ENCODE measurements around the gene KCNQ1.
A peak's percentile ranks its signal among the peaks of the same experiment; 100 is the strongest.

Gene KCNQ1

DNA sequence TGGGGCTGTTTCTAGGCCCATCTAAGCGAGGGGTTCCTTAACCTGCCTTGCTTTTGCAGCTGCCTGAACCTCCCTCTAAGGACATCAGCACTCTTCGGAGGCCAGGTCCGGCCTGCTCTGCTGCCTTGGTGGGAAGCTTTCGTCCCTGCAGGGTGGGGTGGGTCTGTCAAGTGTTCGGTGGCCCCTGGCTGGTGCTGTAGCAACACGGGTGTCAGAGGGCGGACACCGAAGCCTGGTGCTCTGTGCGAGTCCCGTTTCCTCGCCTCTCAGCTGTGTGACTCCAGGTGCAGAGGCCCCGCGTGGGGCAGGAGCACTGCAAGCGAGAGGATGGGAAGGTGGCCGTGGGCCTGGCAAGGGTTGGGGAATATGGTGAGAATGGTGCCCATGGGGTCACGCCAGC lies 376.2 kb downstream of the KCNQ1 start:
- TF ChIP-seq, protein P1, sequence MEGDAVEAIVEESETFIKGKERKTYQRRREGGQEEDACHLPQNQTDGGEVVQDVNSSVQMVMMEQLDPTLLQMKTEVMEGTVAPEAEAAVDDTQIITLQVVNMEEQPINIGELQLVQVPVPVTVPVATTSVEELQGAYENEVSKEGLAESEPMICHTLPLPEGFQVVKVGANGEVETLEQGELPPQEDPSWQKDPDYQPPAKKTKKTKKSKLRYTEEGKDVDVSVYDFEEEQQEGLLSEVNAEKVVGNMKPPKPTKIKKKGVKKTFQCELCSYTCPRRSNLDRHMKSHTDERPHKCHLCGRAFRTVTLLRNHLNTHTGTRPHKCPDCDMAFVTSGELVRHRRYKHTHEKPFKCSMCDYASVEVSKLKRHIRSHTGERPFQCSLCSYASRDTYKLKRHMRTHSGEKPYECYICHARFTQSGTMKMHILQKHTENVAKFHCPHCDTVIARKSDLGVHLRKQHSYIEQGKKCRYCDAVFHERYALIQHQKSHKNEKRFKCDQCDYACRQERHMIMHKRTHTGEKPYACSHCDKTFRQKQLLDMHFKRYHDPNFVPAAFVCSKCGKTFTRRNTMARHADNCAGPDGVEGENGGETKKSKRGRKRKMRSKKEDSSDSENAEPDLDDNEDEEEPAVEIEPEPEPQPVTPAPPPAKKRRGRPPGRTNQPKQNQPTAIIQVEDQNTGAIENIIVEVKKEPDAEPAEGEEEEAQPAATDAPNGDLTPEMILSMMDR (IDR thresholded peaks at IDR 0.05; ENCODE audit: low read depth, low read length): no peak
- H3K4me3 ChIP-seq (ENCODE audit: low read depth, low read length): no peak overlapping the region

DNA sequence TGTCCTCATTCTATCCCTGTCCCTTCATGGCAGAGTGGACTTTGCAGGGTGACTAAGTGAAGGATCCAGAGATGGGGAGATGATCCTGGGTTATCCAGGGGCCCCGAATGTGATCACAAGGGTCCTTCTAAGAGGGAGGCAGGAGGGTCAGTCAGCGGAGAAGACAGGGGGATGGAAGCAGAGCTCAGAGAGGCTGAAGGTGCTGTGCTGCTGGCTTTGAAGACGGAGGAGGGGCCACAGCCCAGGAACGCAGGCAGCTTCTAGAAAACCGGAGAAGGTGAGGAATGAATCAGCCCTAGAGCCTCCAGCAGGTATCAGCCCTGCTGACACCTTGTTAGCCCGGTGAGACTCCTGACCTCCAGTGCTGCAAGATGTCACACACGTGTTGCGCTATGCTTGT lies 377.1 kb downstream of the KCNQ1 start:
- no peak overlapping the region for H3K4me3 ChIP-seq (ENCODE audit: low read depth, low read length)
- TF ChIP-seq, protein P1 (IDR thresholded peaks at IDR 0.05; ENCODE audit: low read depth, low read length): no peak

DNA sequence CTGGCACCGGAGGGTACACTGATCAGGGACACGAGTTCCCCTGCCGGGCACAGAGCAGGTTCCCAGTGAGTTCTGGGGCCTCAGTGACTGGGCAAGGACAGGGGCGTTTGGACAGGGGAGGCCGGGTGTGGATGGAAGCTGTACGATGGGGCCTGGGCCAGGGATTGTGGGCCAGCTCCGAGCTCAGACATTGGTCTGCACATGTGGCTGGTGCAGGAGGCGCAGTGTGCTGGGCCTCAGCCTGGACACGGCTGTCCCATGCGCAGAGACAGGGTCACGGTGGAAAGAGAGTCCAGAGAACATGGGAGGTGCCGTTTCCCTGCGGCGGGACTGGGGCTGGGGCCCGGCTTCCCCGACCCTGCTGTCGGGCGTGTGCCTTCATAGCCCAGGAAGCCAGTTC lies 380.0 kb downstream of the KCNQ1 start:
- no peak overlapping the region for H3K4me3 ChIP-seq (ENCODE audit: low read depth, low read length)

DNA sequence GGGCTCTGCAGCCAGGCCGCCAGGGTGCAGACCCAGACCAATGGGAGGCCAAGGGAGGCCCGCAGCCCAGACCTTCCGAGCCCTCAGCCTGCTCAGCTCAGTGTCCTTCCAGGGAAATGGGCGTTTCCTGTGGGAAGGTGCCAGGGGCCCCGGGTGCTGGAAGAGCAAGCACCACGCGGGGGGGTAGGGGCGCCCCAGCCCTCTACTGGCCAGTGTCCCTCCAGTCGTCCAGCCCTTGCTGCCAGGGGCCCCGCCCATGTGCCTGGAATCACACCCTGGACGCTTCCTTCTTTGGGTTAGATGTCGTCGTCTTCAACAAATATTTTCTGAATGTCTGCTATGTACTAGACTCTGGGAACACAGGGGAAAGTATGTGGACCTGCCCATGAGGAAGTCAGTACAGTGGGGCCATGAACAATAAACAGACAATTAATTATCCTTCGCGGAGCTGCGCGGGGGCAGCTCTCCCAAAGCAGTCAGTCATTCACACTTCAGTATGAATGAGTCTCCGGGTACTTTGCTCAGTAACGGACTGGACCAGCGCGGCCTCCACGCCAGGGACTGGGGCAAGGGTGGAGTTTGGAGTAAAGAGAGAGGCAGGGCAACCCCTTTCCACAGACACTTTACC lies 380.6 kb downstream of the KCNQ1 start:
- TF ChIP-seq, protein P1 (IDR thresholded peaks at IDR 0.05; ENCODE audit: low read depth, low read length): 0 out of 2 replicates have a peak, but pooled peaks have one; percentile 17
- no peak overlapping the region for H3K4me3 ChIP-seq (ENCODE audit: low read depth, low read length)

More for the DNA sequence above, 380.0 kb downstream of the KCNQ1 start:
- TF ChIP-seq, protein P1 (IDR thresholded peaks at IDR 0.05; ENCODE audit: low read depth, low read length): no peak

DNA sequence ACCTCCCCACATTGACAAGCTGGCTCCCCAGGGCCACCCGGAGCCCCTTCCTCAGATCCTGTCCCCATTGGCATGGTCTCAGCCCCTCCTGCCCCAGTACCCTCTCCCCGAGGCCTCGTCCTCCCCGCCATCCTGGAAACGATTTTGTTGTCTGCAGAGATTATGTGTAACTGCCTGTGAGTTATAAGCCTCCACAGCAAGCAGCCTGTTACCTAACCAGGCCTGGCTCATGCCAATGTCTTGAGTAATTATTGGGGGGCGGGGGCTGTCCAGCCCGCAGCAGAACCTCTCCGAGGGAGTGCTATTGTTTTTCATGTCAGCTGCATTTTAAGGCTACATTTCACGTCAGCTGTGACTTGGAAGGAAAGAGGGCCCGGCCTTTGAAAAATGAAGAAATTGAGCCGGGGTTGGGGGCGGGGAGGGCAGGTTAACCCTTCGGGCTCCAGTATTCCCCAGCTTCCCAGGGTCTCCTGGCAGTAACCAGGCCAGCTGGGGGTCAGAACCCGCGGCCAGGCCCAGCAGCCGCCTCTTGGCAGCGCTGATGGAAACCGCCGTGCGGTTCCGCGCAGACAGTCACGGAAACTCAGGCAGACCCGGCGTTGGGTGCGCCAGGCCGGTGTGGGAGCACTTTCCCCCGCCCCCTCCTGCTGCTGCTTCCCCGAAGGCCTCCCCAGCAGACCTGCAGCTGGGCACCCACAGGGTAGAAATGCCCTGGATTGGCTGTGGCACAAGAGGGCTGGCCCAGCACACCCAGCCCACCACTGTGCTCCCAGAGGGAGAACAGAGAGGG lies 381.3 kb downstream of the KCNQ1 start:
- TF ChIP-seq, protein P1 (IDR thresholded peaks at IDR 0.05; ENCODE audit: low read depth, low read length): no peak
- peak overlapping the region; percentile 16; the same call in 1 of the 2 replicates for H3K4me3 ChIP-seq (ENCODE audit: low read depth, low read length)

DNA sequence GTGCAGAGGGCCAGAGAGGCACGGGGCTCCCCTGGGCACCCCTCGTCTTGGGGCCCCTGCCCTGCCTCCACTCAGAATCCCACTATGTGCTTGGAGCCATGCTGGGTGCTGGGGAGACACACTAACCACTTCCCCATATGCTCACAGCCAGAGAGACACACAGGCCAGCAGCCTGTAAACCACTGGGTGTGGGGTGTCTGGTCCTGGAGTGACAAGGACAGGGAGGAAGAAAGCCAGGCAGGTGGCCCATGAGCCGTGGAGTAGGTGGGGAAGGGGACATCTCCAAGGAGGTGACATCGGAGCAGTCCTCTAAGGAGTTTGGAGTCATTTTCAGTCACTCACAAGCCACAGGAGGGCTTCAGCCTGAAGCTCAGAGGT lies 381.9 kb downstream of the KCNQ1 start:
- TF ChIP-seq, protein P1 (IDR thresholded peaks at IDR 0.05; ENCODE audit: low read depth, low read length): no peak
- H3K4me3 ChIP-seq (ENCODE audit: low read depth, low read length): no peak overlapping the region

DNA sequence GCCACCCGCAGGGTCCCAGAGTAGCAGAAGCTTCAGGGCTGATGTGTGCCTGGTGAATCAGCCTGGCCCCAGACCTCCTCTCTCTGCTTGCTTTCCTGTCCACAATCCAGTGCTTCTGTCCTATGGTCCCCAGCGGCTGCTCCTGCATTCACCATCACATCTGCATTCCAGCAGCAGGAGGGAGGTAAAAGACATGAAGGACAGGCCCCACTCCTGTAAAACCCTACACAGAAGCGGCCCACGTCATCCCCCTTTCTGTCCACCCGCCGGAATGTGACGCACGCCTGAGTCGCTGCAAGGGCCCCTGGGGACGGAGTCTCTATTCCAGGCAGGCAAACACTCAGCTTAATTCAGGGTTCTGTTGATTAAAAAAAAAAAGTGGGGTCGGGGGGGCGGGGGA lies 382.4 kb downstream of the KCNQ1 start:
- TF ChIP-seq, protein P1 (IDR thresholded peaks at IDR 0.05; ENCODE audit: low read depth, low read length): no peak
- H3K4me3 ChIP-seq (ENCODE audit: low read depth, low read length): no peak overlapping the region
